Neural cell (in vitro differentiated cells): ENCODE data around the gene FOXP4.

Source experiments
- CTCF ChIP-seq: fragments of 450-650 bp; IDR thresholded peaks from 2 replicates; pipeline ENCODE4 v1.5.1; 2014; ENCODE audit warnings: antibody characterized with exemption, mild to moderate bottlenecking, moderate library complexity; ENCODE audit not compliant: poor library complexity, severe bottlenecking
- EP300 ChIP-seq: fragments of 450-650 bp; conservative IDR thresholded peaks from 2 replicates; pipeline ENCODE4 v1.6.1; 2014; ENCODE audit warnings: antibody characterized with exemption, mild to moderate bottlenecking, moderate library complexity; ENCODE audit not compliant: poor library complexity, severe bottlenecking
- EZH2 ChIP-seq: fragments of 200-600, 300-800 bp; shearing (Covaris generic), sonication (generic); IDR thresholded peaks from 2 replicates; pipeline ENCODE4 v1.6.1; 2014; ENCODE audit warnings: antibody characterized with exemption, low read length, borderline replicate concordance, mild to moderate bottlenecking; ENCODE audit not compliant: insufficient read depth, poor library complexity, severe bottlenecking
- MXI1 ChIP-seq: fragments of 450-650 bp; conservative IDR thresholded peaks from 2 replicates; pipeline ENCODE4 v1.6.1; 2014; ENCODE audit warnings: antibody characterized with exemption, mild to moderate bottlenecking; ENCODE audit not compliant: poor library complexity, severe bottlenecking
- POLR2AphosphoS5 ChIP-seq: IDR thresholded peaks from 2 replicates; pipeline ENCODE4 v1.6.1; 2012
- RAD21 ChIP-seq: fragments of 450-650 bp; conservative IDR thresholded peaks from 2 replicates; pipeline ENCODE4 v1.6.1; 2014; ENCODE audit warnings: antibody characterized with exemption, mild to moderate bottlenecking, moderate library complexity
- REST ChIP-seq: IDR thresholded peaks from 2 replicates; pipeline ENCODE4 v1.6.1; 2012; ENCODE audit warnings: borderline replicate concordance
- SMC3 ChIP-seq: fragments of 450-650 bp; conservative IDR thresholded peaks from 2 replicates; pipeline ENCODE4 v1.6.1; 2014; ENCODE audit warnings: antibody characterized with exemption, mild to moderate bottlenecking, moderate library complexity; ENCODE audit not compliant: poor library complexity
- TAF1 ChIP-seq: IDR thresholded peaks from 2 replicates; pipeline ENCODE4 v1.6.1; 2012; ENCODE audit warnings: low read depth

GRCh38 chr6:41512146-41512701, 34.0 kb upstream of the FOXP4 start:
- TF ChIP-seq CTCF: no peak
- no peak for TF ChIP-seq TAF1
- no peak for TF ChIP-seq POLR2AphosphoS5
- no peak for TF ChIP-seq RAD21
- no peak for TF ChIP-seq EZH2
- no peak for TF ChIP-seq REST
- TF ChIP-seq EP300: no peak
- no peak for TF ChIP-seq MXI1
- no peak for TF ChIP-seq SMC3
